GM12864 (cell line): ENCODE measurements around the gene GRN.
A peak's percentile ranks its signal among the peaks of the same experiment; 100 is the strongest.

Experiments used
- DNase-seq: peaks from one replicate; pipeline ENCODE4 v3.0.0-alpha.2; 2011; ENCODE audit warnings: low read depth
- H3K4me3 ChIP-seq: 2 replicates; pipeline ENCODE4 v1.5.1; 2011; ENCODE audit warnings: mild to moderate bottlenecking, low read depth, low read length, control low read depth
- TF ChIP-seq, protein P1 (sequence below): IDR thresholded peaks from 2 replicates; pipeline ENCODE4 v1.5.1; 2011; ENCODE audit warnings: low read depth, mild to moderate bottlenecking, moderate library complexity, low read length, control low read depth, inconsistent platforms; ENCODE audit errors: missing control alignments

GRN gene

DNA sequence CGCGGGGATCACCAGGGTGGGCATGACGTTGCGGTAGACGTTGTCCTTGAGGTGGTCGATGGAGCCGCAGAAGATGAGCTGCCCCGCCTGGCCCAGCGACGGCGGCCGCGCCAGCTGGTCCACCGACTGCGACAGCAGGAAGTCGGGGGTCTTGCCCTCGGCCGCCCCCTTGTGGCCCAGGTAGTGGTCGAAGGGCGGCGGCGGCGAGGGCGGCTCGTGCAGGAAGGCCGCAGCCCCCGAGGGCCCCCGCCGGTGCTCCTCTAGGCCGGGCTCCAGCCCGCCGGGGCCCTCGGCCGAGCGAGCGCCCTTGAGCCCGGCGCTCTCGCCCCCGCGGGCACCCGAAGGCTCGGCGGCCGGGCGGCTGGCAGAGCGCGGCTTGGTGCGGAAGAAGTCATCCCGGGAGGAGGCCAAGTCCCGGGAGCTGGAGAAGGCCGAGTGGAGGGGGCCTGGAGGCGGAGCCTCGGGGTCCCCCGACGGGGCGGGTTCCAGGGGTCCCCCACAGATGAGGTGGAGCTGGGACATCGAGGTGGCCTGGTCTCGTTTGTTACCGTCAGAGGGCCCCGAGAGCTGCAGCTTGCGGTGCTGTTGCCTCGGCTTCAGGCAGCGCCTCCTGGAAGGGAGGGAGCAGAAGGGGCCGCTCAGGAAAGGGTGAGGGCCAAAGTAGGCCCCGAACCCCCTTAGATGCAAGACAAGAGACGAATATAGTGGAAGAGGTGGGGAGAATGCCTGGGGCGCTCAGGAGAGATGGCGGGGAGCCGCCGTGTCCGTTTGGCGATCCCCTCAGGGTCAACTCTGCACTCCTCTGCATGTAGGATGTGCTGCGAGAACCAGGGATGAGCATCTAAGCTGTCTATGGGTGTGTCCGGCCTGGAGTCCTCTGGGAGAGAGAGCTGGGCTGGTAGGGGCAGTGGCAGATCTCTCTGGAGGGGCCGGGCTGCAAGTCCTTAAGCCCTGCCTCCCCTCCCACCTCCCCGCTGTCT, 9.8 kb downstream of the GRN start:
- no peak for DNase-seq
- peak overlapping the region; percentile 28; the same call in 1 of the 2 replicates for H3K4me3 ChIP-seq
- TF ChIP-seq, protein P1, sequence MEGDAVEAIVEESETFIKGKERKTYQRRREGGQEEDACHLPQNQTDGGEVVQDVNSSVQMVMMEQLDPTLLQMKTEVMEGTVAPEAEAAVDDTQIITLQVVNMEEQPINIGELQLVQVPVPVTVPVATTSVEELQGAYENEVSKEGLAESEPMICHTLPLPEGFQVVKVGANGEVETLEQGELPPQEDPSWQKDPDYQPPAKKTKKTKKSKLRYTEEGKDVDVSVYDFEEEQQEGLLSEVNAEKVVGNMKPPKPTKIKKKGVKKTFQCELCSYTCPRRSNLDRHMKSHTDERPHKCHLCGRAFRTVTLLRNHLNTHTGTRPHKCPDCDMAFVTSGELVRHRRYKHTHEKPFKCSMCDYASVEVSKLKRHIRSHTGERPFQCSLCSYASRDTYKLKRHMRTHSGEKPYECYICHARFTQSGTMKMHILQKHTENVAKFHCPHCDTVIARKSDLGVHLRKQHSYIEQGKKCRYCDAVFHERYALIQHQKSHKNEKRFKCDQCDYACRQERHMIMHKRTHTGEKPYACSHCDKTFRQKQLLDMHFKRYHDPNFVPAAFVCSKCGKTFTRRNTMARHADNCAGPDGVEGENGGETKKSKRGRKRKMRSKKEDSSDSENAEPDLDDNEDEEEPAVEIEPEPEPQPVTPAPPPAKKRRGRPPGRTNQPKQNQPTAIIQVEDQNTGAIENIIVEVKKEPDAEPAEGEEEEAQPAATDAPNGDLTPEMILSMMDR, result peak; percentile 55

DNA sequence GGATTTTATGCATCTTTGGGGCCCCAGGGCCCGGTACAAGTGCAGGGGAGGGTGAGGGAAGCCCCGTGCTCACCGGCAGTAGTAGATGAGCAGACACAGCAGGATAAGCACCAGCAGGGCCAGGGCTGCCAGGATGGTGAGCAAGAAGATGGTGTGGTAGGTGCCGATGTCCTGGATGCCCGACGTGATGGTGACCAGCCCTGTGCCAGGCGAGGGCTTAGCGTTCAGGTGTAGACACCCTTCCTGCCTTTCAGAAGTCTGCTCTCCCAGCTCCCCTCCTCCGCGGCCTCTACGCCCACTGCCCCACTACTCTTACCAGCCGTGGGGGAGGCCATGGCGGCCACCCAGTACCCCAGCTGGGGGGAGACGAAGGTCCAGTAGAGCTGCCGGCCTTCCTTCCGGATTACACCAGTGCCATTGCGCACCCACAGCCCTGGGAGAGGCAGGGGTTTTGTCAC, 10.6 kb downstream of the GRN start:
- DNase-seq, result no peak
- no peak overlapping the region for H3K4me3 ChIP-seq
- TF ChIP-seq, protein P1, result no peak

DNA sequence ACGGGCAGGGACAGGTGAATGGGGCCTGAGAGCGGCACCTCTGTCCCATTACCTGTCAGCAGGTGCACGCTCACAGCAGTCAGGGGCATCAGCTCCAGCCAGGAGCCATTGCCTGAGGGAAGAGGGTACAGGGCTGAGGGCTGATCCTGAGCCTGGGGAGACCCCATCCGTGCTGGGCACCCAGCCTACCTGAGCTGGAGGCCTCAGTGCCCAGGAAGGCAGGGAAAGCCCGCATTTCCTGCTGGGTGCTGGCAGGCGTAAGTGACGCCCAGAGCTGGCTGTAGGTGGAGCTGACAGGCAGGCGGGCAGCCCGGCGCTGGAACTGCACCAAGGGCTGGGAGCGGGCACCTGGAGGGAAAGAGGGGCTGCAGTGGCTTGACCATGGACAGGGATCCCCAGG, 11.1 kb downstream of the GRN start:
- TF ChIP-seq, protein P1, result no peak
- DNase-seq, result no peak
- H3K4me3 ChIP-seq, result no peak overlapping the region

DNA sequence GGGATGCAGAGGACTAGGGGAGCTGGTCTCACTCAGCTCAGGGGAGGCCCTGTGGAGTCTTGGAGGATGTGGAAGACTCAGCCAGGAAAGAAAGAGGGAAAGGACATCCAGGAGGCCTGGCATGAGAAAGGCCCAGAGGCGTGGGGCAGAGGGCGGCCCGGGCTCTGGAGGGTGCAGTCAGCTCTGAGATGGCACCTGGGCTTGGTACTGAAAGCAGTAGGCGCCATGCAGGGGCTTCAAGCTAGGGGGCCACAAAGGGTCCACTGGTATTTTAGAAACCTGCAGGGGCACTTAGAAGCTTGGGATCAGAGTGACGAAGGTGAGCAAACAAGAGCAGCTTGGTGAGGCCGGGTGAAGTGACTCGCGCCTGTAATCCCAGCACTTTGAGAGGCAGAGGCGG, 13.0 kb downstream of the GRN start:
- TF ChIP-seq, protein P1, result no peak
- no peak for DNase-seq
- no peak overlapping the region for H3K4me3 ChIP-seq

DNA sequence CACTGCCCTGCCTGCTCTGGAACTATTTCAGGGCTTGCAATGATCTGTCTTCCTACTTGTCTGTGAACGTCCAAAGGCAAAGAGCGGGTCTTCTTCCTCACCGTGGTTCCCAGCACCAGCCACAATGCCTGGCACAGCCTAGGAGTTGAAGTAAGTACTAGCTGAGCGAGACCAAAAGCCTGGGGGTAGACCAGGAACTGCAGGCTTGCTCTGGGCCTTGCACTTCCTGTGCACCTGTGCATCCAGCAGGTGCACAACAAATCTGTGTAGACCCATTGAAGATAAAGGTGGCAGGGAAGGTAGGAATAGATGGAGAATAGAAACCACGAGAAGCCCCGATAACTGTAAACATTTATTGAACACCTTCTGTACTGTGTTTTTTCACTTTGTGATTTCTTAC, 13.9 kb downstream of the GRN start:
- TF ChIP-seq, protein P1, result no peak
- H3K4me3 ChIP-seq, result no peak overlapping the region
- no peak for DNase-seq

DNA sequence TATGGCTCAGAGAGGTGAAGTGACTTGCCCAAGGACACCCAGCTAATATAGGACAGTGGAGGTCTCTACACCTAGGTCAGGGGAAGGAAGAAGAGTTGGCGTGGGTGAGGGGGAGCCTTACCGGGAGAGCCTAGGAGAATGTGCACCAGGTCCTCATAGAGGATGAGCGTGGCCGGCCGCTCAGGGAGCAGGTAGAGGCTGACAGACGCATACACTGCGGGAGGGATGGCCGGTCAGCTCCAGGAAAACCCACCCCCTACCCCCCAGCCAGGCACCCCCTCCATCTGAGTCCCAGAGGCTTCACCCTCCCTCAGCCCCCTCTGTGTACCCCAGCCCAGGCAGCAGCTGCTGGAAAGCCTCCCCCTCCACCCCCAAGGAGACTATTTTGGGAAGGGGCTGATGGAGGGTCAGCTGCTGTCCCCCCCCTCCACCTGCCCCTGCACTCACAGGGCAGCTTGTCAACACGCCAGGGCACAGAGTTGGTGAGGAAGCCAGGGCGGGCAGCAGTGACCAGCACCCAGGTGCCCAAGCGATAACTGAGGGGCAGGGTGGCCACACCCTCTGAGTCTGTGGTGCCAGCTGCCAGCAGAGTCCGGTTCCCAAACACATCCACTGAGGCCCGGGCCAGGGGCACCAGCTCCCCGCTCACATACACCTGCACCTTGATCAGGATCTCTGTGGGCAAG, 14.5 kb downstream of the GRN start:
- H3K4me3 ChIP-seq, result no peak overlapping the region
- TF ChIP-seq, protein P1, result no peak

DNA sequence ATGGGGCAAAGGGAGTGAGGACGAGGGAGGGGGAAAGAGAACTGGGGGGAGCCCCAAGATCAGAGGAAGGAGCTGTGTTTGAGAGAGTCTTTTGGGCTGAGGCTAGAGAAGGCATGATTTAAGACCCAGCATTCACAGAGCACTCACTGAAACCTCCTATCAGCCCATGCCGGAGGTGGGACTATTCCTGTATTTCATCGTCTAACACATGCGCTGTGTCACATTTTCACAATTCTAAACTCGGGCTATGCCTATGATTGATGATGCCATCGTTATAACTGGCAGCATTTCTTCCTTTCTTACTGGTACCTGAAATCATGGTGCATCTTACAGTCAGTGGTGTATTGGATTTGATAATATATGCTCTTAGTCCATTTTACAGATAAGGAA, 15.0 kb downstream of the GRN start:
- TF ChIP-seq, protein P1, result no peak
- H3K4me3 ChIP-seq, result no peak overlapping the region

More for the DNA sequence above, 14.5 kb downstream of the GRN start:
- DNase-seq, result no peak

More for the DNA sequence above, 15.0 kb downstream of the GRN start:
- DNase-seq, result no peak
